GM19324 (cell line): ENCODE data around the gene MAN2B2.
A peak's percentile ranks its signal among the peaks of the same experiment; 100 is the strongest.

Source experiments
- ATAC-seq: cut with Tn5 transposase; IDR thresholded peaks from one replicate; pipeline ENCODE4 v1.9.1; 2021; ENCODE audit warnings: mild to moderate bottlenecking, moderate library complexity; ENCODE audit not compliant: unreplicated experiment, low FRiP score

Gene MAN2B2

GRCh38 chr4:6542951-6543350 lies 32.0 kb upstream of the MAN2B2 start:
- no peak for ATAC-seq

GRCh38 chr4:6546091-6546490 lies 28.9 kb upstream of the MAN2B2 start:
- no peak for ATAC-seq

GRCh38 chr4:6546681-6547447 lies 28.1 kb upstream of the MAN2B2 start:
- peak; percentile 58 for ATAC-seq

GRCh38 chr4:6548201-6548881 lies 26.6 kb upstream of the MAN2B2 start:
- no peak for ATAC-seq

GRCh38 chr4:6548882-6549230 lies 26.1 kb upstream of the MAN2B2 start:
- ATAC-seq: no peak

- no peak for ATAC-seq
These were observed 25.5 kb upstream of the MAN2B2 start for GRCh38 chr4:6549445-6549844.

- ATAC-seq: no peak
These were observed 24.9 kb upstream of the MAN2B2 start for GRCh38 chr4:6549890-6550620.

GRCh38 chr4:6550821-6551220 lies 24.2 kb upstream of the MAN2B2 start:
- ATAC-seq: no peak

- no peak for ATAC-seq
These were observed 23.3 kb upstream of the MAN2B2 start for GRCh38 chr4:6551660-6552059.

GRCh38 chr4:6555519-6555918 lies 19.5 kb upstream of the MAN2B2 start:
- no peak for ATAC-seq

GRCh38 chr4:6556263-6556662 lies 18.7 kb upstream of the MAN2B2 start:
- no peak for ATAC-seq

- ATAC-seq: no peak
These were observed 17.8 kb upstream of the MAN2B2 start for GRCh38 chr4:6557185-6557584.

GRCh38 chr4:6557856-6558255 lies 17.1 kb upstream of the MAN2B2 start:
- ATAC-seq: no peak

- ATAC-seq: no peak
These were observed 14.4 kb upstream of the MAN2B2 start for GRCh38 chr4:6560416-6561172.

GRCh38 chr4:6561173-6561516 lies 13.8 kb upstream of the MAN2B2 start:
- ATAC-seq: no peak

- ATAC-seq: no peak
These were observed 13.2 kb upstream of the MAN2B2 start for GRCh38 chr4:6561706-6562371.

- no peak for ATAC-seq
These were observed 11.8 kb upstream of the MAN2B2 start for GRCh38 chr4:6562931-6563901.

GRCh38 chr4:6563935-6564645 lies 10.9 kb upstream of the MAN2B2 start:
- ATAC-seq: no peak
